MG63 (cell line): ENCODE measurements around the gene OTUD5. TPM values are rescaled to one million over a fixed set of nuclear protein-coding genes. Genes with fewer than 3 reads are reported as not detected.
"Not testable (repeated sequence)": the region's sequence is repeated elsewhere in the genome, so short reads cannot be mapped to it uniquely, and the experiment has no call there.

ENCODE experiments used
- DNase-seq: peaks from one replicate; pipeline ENCODE4 v3.0.0-alpha.2; 2020
- H3K27me3 ChIP-seq: fragments of 250-450 bp; sonication (Bioruptor Pico); 2 replicates; pipeline ENCODE4 v1.5.1; 2020; ENCODE audit warnings: mild to moderate bottlenecking, moderate library complexity
- H3K36me3 ChIP-seq: fragments of 250-450 bp; sonication (Bioruptor Pico); 2 replicates; pipeline ENCODE4 v1.5.1; 2020; ENCODE audit warnings: mild to moderate bottlenecking, moderate library complexity
- H3K4me3 ChIP-seq: fragments of 250-450 bp; sonication (Bioruptor Pico); 2 replicates; pipeline ENCODE4 v1.5.1; 2020; ENCODE audit warnings: mild to moderate bottlenecking, moderate library complexity
- H3K9me3 ChIP-seq: fragments of 250-450 bp; sonication (Bioruptor Pico); 2 replicates; pipeline ENCODE4 v1.5.1; 2020; ENCODE audit warnings: mild to moderate bottlenecking, moderate library complexity
- total RNA-seq: library from RNA; depleted of rRNA; stranded (reverse); fragments of >200 nt; shearing (Covaris generic); gene quantifications from 2 replicates; pipeline ENCODE4 v1.2.3, GENCODE V29; 2014; ENCODE audit warnings: low replicate concordance; rRNA removed

Gene OTUD5
- total RNA-seq, 1 experiment from 2014 or later, result 27.4 TPM

DNA sequence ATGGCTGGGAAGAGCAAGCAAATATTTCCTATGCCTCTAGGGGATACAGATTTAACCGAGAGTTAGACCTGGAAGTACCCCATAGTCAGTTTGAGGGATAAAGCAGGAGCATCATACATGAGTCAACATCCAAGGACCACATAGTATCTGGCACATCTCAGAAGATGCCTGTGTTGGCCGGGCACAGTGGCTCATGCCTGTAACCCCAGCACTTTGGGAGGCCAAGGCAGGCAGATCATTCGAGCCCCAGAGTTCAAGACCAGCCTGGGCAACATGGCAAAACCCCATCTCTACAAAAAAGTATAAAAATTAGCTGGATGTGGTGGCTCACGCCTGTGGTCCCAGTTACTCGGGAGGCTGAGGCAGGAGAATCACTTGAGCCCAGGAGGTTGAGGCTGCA is 70.8 kb downstream of the OTUD5 start:
- DNase-seq, H3K9me3 ChIP-seq, H3K36me3 ChIP-seq, H3K4me3 ChIP-seq, H3K27me3 ChIP-seq: not testable (repeated sequence)

DNA sequence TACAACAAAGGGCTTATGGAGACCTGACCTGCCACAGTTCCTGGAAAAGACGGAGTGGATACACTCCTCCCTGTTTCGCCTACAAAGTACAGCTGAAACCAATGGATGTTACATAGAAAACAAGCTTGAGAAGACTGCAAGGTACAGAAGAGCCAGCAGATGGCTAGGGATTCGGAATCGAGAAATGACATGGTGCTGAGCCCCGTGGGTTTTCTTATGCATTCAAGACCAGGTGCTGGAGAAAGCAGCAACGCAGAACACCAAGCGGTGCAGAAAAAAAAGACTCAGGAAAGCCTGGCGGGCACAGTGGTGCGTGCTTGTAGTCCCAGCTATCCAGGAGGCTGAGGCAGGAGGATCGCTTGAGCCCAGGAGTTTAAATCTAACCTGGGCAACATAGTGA is 73.7 kb downstream of the OTUD5 start:
- no peak overlapping the region for H3K4me3 ChIP-seq
- no peak for DNase-seq
- H3K36me3 ChIP-seq, result no peaks in the 10 kb centered on the region
- H3K27me3 ChIP-seq, result no peaks in the 10 kb centered on the region
- H3K9me3 ChIP-seq, result no peaks in the 10 kb centered on the region

DNA sequence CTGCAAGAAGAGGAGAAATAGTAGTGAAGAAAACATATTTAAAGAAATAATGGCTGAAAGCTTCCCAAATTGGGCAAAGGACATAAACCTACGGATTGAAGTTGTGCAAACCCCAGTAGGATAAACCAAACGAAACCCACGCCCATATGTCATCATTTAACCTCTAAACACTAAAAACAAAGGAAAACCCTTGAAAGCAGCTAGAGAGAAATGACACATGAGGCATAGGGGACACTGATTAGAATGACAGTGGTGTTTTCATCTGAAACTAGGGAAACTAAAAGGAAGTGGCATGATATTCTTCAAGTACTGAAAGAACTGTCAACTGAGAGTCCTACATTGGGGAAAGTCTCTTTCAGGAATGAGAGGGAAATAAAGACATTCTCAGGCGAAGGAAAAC is 80.5 kb downstream of the OTUD5 start:
- not testable (repeated sequence) for H3K9me3 ChIP-seq, H3K27me3 ChIP-seq, H3K4me3 ChIP-seq, H3K36me3 ChIP-seq, DNase-seq

Other genes with a start within 250 kb of the OTUD5 start
- not detected in 2 replicates for gene GLOD5, start 195.9 kb downstream of the OTUD5 start, total RNA-seq
- gene GATA1, start 171.0 kb downstream of the OTUD5 start, total RNA-seq, result not detected in 2 replicates
- gene HDAC6, start 155.5 kb downstream of the OTUD5 start, total RNA-seq, result 16.1 and 46.1 TPM in 2 replicates
- gene ERAS, start 131.1 kb downstream of the OTUD5 start, total RNA-seq, result not detected in 2 replicates
- 0.72 and 6.1 TPM in 2 replicates for gene PCSK1N, start 122.0 kb downstream of the OTUD5 start, total RNA-seq
- 74.1 and 76.5 TPM in 2 replicates for gene TIMM17B, start 59.8 kb downstream of the OTUD5 start, total RNA-seq
- gene PQBP1, start 59.7 kb downstream of the OTUD5 start, total RNA-seq, result 117 and 168 TPM in 2 replicates
- gene SLC35A2, start 46.0 kb downstream of the OTUD5 start, total RNA-seq, result 16.6 and 25.9 TPM in 2 replicates
- 1.6 and 1.9 TPM in 2 replicates for gene PIM2, start 38.6 kb downstream of the OTUD5 start, total RNA-seq
- 0.23 TPM in 1 of 2 replicates, not detected in the other for gene KCND1, start 14.2 kb upstream of the OTUD5 start, total RNA-seq
- gene GRIPAP1, start 44.7 kb upstream of the OTUD5 start, total RNA-seq, result 15.7 and 20.3 TPM in 2 replicates
- gene TFE3, start 85.8 kb upstream of the OTUD5 start, total RNA-seq, result 41.4 and 49.3 TPM in 2 replicates
- gene CCDC120, start 101.4 kb upstream of the OTUD5 start, total RNA-seq, result 0.30 and 0.59 TPM in 2 replicates
- gene PRAF2, start 116.4 kb upstream of the OTUD5 start, total RNA-seq, result 1.9 TPM in 1 of 2 replicates, not detected in the other
- 35.9 and 43.1 TPM in 2 replicates for gene WDR45, start 122.3 kb upstream of the OTUD5 start, total RNA-seq
- 30.1 and 38.4 TPM in 2 replicates for gene GPKOW, start 166.1 kb upstream of the OTUD5 start, total RNA-seq
- gene MAGIX, start 205.2 kb upstream of the OTUD5 start, total RNA-seq, result 1.1 and 3.2 TPM in 2 replicates
- gene PLP2, start 214.3 kb upstream of the OTUD5 start, total RNA-seq, result 114 and 139 TPM in 2 replicates
- gene PRICKLE3, start 228.8 kb upstream of the OTUD5 start, total RNA-seq, result 1.2 and 8.3 TPM in 2 replicates
- 0.17 and 0.63 TPM in 2 replicates for gene SYP, start 242.6 kb upstream of the OTUD5 start, total RNA-seq